ENCODE results near the gene RHOBTB1.
A peak's percentile ranks its signal among the peaks of the same experiment; 100 is the strongest.

The RHOBTB1 gene

GRCh38 chr10:60892571-60892970 lies 51.4 kb downstream of the RHOBTB1 start:
- no peaks in the 10 kb centered on the region for H3K9me2 ChIP-seq (replicated peaks; ENCODE audit: insufficient read depth, low read length)
- no peaks in the 10 kb centered on the region for H3F3A ChIP-seq (ENCODE audit: insufficient read depth)
- TF ChIP-seq CTCF (IDR thresholded peaks at IDR 0.05; ENCODE audit: insufficient read depth, low read length, poor library complexity, severe bottlenecking): no peak
- H3K9ac ChIP-seq (ENCODE audit: low read length): no peak overlapping the region
- no peak overlapping the region for H3K27ac ChIP-seq (ENCODE audit: low read depth, low read length)
- no peaks in the 10 kb centered on the region for H3K36me3 ChIP-seq (ENCODE audit: low read length)
- H3K79me2 ChIP-seq (ENCODE audit: insufficient read depth, low read length): no peaks in the 10 kb centered on the region
- no peak overlapping the region for H3K4me3 ChIP-seq (ENCODE audit: insufficient read depth, low read length, poor library complexity, severe bottlenecking)
- no peak overlapping the region for H2AFZ ChIP-seq (ENCODE audit: low read depth, low read length, severe bottlenecking)
- H3K27me3 ChIP-seq (ENCODE audit: low read length): no peaks in the 10 kb centered on the region
- H4K20me1 ChIP-seq (ENCODE audit: low read depth, low read length): no peaks in the 10 kb centered on the region
- H3K4me2 ChIP-seq (ENCODE audit: low read depth, low read length, poor library complexity, severe bottlenecking): no peak overlapping the region
- H3K9me3 ChIP-seq (ENCODE audit: insufficient read depth, low read length): no peaks in the 10 kb centered on the region

GRCh38 chr10:60890811-60891210 lies 53.2 kb downstream of the RHOBTB1 start:
- TF ChIP-seq CTCF (IDR thresholded peaks at IDR 0.05; ENCODE audit: insufficient read depth, low read length, poor library complexity, severe bottlenecking): no peak
- TF ChIP-seq EZH2phosphoT487 (conservative IDR thresholded peaks at IDR 0.05; ENCODE audit: low read length): no peak
- H3K79me2 ChIP-seq (ENCODE audit: insufficient read depth, low read length): no peaks in the 10 kb centered on the region
- no peaks in the 10 kb centered on the region for H4K20me1 ChIP-seq (ENCODE audit: low read depth, low read length)
- no peak overlapping the region for H3K4me2 ChIP-seq (ENCODE audit: low read depth, low read length, poor library complexity, severe bottlenecking)
- no peaks in the 10 kb centered on the region for H3K27me3 ChIP-seq (ENCODE audit: low read length)
- no peaks in the 10 kb centered on the region for H3K9me2 ChIP-seq (replicated peaks; ENCODE audit: insufficient read depth, low read length)
- no peak overlapping the region for H2AFZ ChIP-seq (ENCODE audit: low read depth, low read length, severe bottlenecking)
- H3K9ac ChIP-seq (ENCODE audit: low read length): no peak overlapping the region
- no peak overlapping the region for H3K4me3 ChIP-seq (ENCODE audit: insufficient read depth, low read length, poor library complexity, severe bottlenecking)
- no peaks in the 10 kb centered on the region for H3F3A ChIP-seq (ENCODE audit: insufficient read depth)
- no peaks in the 10 kb centered on the region for H3K9me3 ChIP-seq (ENCODE audit: insufficient read depth, low read length)
- H3K36me3 ChIP-seq (ENCODE audit: low read length): no peaks in the 10 kb centered on the region
- no peak overlapping the region for H3K27ac ChIP-seq (ENCODE audit: low read depth, low read length)

GRCh38 chr10:60883187-60883586 lies 60.8 kb downstream of the RHOBTB1 start:
- no peak overlapping the region for H3K9ac ChIP-seq (ENCODE audit: low read length)
- H3K9me2 ChIP-seq (replicated peaks; ENCODE audit: insufficient read depth, low read length): no peaks in the 10 kb centered on the region
- no peaks in the 10 kb centered on the region for H3K36me3 ChIP-seq (ENCODE audit: low read length)
- no peaks in the 10 kb centered on the region for H4K20me1 ChIP-seq (ENCODE audit: low read depth, low read length)
- no peak overlapping the region for H3K27ac ChIP-seq (ENCODE audit: low read depth, low read length)
- H2AFZ ChIP-seq (ENCODE audit: low read depth, low read length, severe bottlenecking): no peak overlapping the region
- H3K4me3 ChIP-seq (ENCODE audit: insufficient read depth, low read length, poor library complexity, severe bottlenecking): no peak overlapping the region
- H3K4me2 ChIP-seq (ENCODE audit: low read depth, low read length, poor library complexity, severe bottlenecking): no peak overlapping the region
- H3F3A ChIP-seq (ENCODE audit: insufficient read depth): no peaks in the 10 kb centered on the region
- no peaks in the 10 kb centered on the region for H3K79me2 ChIP-seq (ENCODE audit: insufficient read depth, low read length)
- TF ChIP-seq CTCF (IDR thresholded peaks at IDR 0.05; ENCODE audit: insufficient read depth, low read length, poor library complexity, severe bottlenecking) (peak; percentile 27), EZH2phosphoT487 (conservative IDR thresholded peaks at IDR 0.05; ENCODE audit: low read length) (no peak)
- H3K27me3 ChIP-seq (ENCODE audit: low read length): no peaks in the 10 kb centered on the region
- no peaks in the 10 kb centered on the region for H3K9me3 ChIP-seq (ENCODE audit: insufficient read depth, low read length)

GRCh38 chr10:60878224-60878623 lies 65.8 kb downstream of the RHOBTB1 start:
- no peak overlapping the region for H3K4me2 ChIP-seq (ENCODE audit: low read depth, low read length, poor library complexity, severe bottlenecking)
- H3K79me2 ChIP-seq (ENCODE audit: insufficient read depth, low read length): no peaks in the 10 kb centered on the region
- no peaks in the 10 kb centered on the region for H3K27me3 ChIP-seq (ENCODE audit: low read length)
- no peaks in the 10 kb centered on the region for H4K20me1 ChIP-seq (ENCODE audit: low read depth, low read length)
- H3K4me3 ChIP-seq (ENCODE audit: insufficient read depth, low read length, poor library complexity, severe bottlenecking): no peak overlapping the region
- H3K9me3 ChIP-seq (ENCODE audit: insufficient read depth, low read length): no peaks in the 10 kb centered on the region
- H3K27ac ChIP-seq (ENCODE audit: low read depth, low read length): no peak overlapping the region
- H3K9ac ChIP-seq (ENCODE audit: low read length): no peak overlapping the region
- H3K9me2 ChIP-seq (replicated peaks; ENCODE audit: insufficient read depth, low read length): no peaks in the 10 kb centered on the region
- no peak overlapping the region for H2AFZ ChIP-seq (ENCODE audit: low read depth, low read length, severe bottlenecking)
- TF ChIP-seq EZH2phosphoT487 (conservative IDR thresholded peaks at IDR 0.05; ENCODE audit: low read length) (no peak), CTCF (IDR thresholded peaks at IDR 0.05; ENCODE audit: insufficient read depth, low read length, poor library complexity, severe bottlenecking) (no peak)
- no peaks in the 10 kb centered on the region for H3F3A ChIP-seq (ENCODE audit: insufficient read depth)
- no peaks in the 10 kb centered on the region for H3K36me3 ChIP-seq (ENCODE audit: low read length)

Data from SU-DHL-6 (cell line).